ENCODE measurements around the gene GATD1.

GATD1 gene, protein sequence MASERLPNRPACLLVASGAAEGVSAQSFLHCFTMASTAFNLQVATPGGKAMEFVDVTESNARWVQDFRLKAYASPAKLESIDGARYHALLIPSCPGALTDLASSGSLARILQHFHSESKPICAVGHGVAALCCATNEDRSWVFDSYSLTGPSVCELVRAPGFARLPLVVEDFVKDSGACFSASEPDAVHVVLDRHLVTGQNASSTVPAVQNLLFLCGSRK

DNA sequence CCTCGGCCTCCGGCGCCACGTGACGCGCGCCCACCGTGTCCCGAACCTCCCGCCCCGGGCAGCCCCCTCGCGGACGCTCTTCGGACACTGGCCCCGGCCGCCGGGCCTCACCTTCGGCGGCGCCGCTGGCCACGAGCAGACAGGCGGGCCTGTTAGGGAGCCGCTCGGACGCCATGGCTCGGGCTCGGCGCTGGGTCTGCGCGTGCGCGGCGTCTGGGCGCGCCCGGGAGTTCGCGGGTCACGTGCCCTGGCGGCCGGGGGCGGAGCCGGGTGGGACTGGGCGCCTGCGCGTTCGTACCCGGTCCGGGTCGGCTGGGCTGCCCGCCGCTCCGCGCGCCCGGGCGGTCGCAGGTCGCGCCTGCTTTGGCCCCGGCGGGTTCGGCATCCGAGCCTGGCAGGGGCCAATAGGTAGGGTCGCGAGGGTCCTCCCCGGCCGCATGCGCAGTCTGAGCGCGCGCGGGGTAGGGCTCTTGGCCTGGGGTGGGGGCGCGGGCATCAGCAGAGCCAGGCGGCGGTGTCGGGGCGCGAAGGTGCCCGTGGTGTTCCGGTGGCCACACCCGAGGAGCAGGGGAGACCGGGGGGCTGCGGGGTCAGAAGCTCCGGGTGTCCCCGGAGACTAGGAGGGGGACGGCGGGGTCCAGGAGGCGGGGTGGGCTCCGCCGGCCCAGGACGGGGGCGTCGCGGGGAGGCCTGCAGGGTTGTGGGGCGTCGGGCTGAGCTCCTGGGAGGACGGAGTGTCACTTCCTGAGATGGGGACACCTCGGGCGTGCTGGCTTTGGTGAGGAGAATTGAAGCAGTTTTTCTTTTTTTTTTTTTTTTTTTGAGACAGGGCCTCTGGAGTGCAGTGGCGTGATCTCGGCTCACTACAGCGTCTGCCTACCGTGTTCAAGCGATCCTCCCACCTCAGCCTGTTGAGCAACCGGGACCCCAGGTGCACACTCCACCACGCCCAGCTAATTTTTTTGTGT lies at the start of gene GATD1:
GATD1 (minus strand) TSS at position 200 of the 968 bp plus-strand sequence; CDS start at position 175, 25 bp downstream.
- H3K9ac ChIP-seq (ENCODE audit: insufficient read length, low read depth), result peak within 1 kb of the TSS; percentile 99
- H3K4me1 ChIP-seq (ENCODE audit: insufficient read depth, insufficient read length), result peaks cover 50% of the 10 kb centered on the region
- peak; percentile 85 for DNase-seq (ENCODE audit: low read depth, low spot score)

DNA sequence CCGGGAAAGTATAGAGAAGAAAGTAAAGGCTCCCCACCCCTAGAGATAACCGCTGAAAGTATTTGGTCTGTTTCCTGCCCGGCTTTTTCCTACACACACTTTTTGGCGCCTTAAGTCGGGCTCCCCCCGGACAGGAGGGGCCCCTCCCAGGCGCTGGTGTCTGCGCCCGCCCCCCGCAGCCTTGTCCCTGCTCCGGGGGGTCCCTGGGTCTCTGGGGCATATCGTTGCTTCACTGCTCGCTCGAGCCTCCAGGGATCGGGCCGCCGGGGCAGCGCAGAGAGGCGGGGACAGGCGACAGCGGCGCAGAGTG lies 49.5 kb upstream of the GATD1 start:
- H3K27me3 ChIP-seq (ENCODE audit: insufficient read depth, insufficient read length), result peaks cover 64% of the 10 kb centered on the region
- peaks cover 29% of the 10 kb centered on the region for H3K36me3 ChIP-seq (ENCODE audit: insufficient read depth, insufficient read length, low read length)
- peak overlapping the region; percentile 74 for H3K9ac ChIP-seq (ENCODE audit: insufficient read length, low read depth)
- no peak for DNase-seq (ENCODE audit: low read depth, low spot score)
- peak overlapping the region; percentile 28 for H3K4me3 ChIP-seq (ENCODE audit: insufficient read length, low read depth)
- TF ChIP-seq ZNF274 (IDR thresholded peaks at IDR 0.05; ENCODE audit: low read depth, low read length) (no peak), SUZ12 (IDR thresholded peaks at IDR 0.05; ENCODE audit: extremely low read depth, insufficient read depth, insufficient read length) (no peak), YY1 (IDR thresholded peaks at IDR 0.05; ENCODE audit: insufficient read depth, insufficient read length) (no peak)
- peaks cover 33% of the 10 kb centered on the region for H3K4me1 ChIP-seq (ENCODE audit: insufficient read depth, insufficient read length)
- no peaks in the 10 kb centered on the region for H3K9me3 ChIP-seq (ENCODE audit: insufficient read depth, low read length)

More for the DNA sequence above, at the start of gene GATD1:
- TF ChIP-seq YY1 (IDR thresholded peaks at IDR 0.05; ENCODE audit: insufficient read depth, insufficient read length) (no peak), SUZ12 (IDR thresholded peaks at IDR 0.05; ENCODE audit: extremely low read depth, insufficient read depth, insufficient read length) (no peak), ZNF274 (IDR thresholded peaks at IDR 0.05; ENCODE audit: low read depth, low read length) (no peak)
- Histone ChIP-seq H3K36me3 (ENCODE audit: insufficient read depth, insufficient read length, low read length) (peaks cover 65% of the 10 kb centered on the region), H3K9me3 (ENCODE audit: insufficient read depth, low read length) (no peaks in the 10 kb centered on the region), H3K4me3 (ENCODE audit: insufficient read length, low read depth) (peak within 1 kb of the TSS; percentile 96), H3K27me3 (ENCODE audit: insufficient read depth, insufficient read length) (no peaks in the 10 kb centered on the region)

DNA sequence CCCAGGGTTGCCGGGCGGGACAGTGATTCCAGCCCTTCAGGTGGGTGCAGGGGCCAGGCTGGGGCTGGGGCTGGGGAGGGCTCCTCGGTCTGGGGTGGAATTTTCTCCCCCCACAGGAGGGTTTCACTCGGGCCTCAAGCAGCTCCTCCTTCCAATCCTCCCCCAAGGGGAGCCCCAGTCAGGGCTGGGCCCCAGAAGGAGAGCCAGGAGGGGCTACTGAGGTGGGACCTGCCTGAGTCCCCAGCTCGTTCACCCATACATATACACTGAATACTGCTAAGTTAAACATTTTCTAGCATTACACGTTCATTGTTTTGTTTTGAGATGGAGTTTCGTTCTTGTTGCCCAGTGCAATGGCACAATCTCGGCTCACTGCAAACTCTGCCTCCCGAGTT lies 48.9 kb upstream of the GATD1 start:
- Histone ChIP-seq H3K9me3 (ENCODE audit: insufficient read depth, low read length) (no peaks in the 10 kb centered on the region), H3K4me1 (ENCODE audit: insufficient read depth, insufficient read length) (peaks cover 31% of the 10 kb centered on the region), H3K36me3 (ENCODE audit: insufficient read depth, insufficient read length, low read length) (peaks cover 34% of the 10 kb centered on the region), H3K9ac (ENCODE audit: insufficient read length, low read depth) (peak overlapping the region; percentile 38), H3K4me3 (ENCODE audit: insufficient read length, low read depth) (no peak overlapping the region), H3K27me3 (ENCODE audit: insufficient read depth, insufficient read length) (peaks cover 58% of the 10 kb centered on the region)
- no peak for DNase-seq (ENCODE audit: low read depth, low spot score)
- TF ChIP-seq YY1 (IDR thresholded peaks at IDR 0.05; ENCODE audit: insufficient read depth, insufficient read length) (no peak), SUZ12 (IDR thresholded peaks at IDR 0.05; ENCODE audit: extremely low read depth, insufficient read depth, insufficient read length) (no peak), ZNF274 (IDR thresholded peaks at IDR 0.05; ENCODE audit: low read depth, low read length) (no peak)

DNA sequence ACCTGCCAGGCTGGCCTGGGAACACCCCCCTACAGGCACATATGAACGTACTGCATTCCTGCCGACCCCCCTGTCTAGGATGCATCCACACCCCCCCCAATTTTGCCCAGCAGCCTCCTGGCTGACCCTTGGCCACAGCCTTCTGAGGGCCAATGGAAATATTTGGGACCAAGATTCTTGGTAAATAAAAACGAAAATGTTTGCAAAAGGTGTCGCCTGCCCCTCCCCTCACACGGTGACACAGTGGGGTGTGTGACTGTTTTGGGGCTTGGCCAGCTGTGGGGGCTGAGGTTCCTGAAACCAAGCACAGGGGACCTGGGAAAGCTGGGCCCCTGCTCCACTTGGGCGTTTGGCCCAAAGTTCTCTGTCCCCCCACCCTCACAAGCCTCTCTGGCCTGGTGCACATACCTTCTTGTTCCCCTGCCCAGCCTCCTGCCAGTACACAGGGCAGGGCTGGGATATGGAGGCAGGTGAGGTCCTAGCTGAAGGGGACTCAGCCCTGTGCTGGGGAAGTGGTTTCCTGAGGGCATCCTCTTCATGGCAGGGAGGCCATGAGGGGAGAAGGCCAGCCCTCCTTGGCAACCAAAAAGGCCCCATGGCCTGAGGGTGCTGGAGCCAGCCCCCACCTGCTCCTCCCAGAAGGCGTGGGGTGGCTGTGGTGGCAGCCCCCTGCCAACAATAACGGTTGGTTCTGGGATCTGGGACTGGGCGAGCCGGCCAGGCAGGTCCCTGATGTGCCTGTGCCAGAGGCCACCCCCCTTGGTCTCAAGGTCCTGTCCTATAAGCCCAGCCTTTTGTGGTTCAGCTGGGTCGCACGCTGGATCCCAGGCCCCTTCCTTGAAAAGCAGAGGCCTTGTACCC lies 48.3 kb upstream of the GATD1 start:
- Histone ChIP-seq H3K4me3 (ENCODE audit: insufficient read length, low read depth) (no peak overlapping the region), H3K27me3 (ENCODE audit: insufficient read depth, insufficient read length) (peaks cover 58% of the 10 kb centered on the region), H3K36me3 (ENCODE audit: insufficient read depth, insufficient read length, low read length) (peaks cover 39% of the 10 kb centered on the region), H3K9ac (ENCODE audit: insufficient read length, low read depth) (peak overlapping the region; percentile 38), H3K4me1 (ENCODE audit: insufficient read depth, insufficient read length) (peaks cover 37% of the 10 kb centered on the region), H3K9me3 (ENCODE audit: insufficient read depth, low read length) (no peaks in the 10 kb centered on the region)
- no peak for DNase-seq (ENCODE audit: low read depth, low spot score)
- no peak for TF ChIP-seq ZNF274 (IDR thresholded peaks at IDR 0.05; ENCODE audit: low read depth, low read length)

DNA sequence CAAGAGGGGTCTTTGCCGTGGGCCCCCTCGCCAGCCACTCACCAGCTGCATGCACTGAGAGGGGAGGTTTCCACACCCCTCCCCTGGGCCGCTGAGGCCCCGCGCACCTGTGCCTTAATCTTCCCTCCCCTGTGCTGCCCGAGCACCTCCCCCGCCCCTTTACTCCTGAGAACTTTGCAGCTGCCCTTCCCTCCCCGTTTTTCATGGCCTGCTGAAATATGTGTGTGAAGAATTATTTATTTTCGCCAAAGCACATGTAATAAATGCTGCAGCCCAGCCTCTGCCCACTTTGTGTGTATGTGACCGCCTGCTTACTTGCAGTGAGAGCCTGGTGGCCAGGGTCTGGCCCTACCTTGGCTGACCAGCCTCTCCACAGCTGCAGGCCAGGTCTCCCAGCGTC lies 47.7 kb upstream of the GATD1 start:
- Histone ChIP-seq H3K36me3 (ENCODE audit: insufficient read depth, insufficient read length, low read length) (peaks cover 39% of the 10 kb centered on the region), H3K9me3 (ENCODE audit: insufficient read depth, low read length) (no peaks in the 10 kb centered on the region), H3K4me3 (ENCODE audit: insufficient read length, low read depth) (no peak overlapping the region), H3K9ac (ENCODE audit: insufficient read length, low read depth) (no peak overlapping the region), H3K27me3 (ENCODE audit: insufficient read depth, insufficient read length) (peaks cover 55% of the 10 kb centered on the region), H3K4me1 (ENCODE audit: insufficient read depth, insufficient read length) (peaks cover 40% of the 10 kb centered on the region)
- DNase-seq (ENCODE audit: low read depth, low spot score), result no peak
- TF ChIP-seq SUZ12 (IDR thresholded peaks at IDR 0.05; ENCODE audit: extremely low read depth, insufficient read depth, insufficient read length) (no peak), ZNF274 (IDR thresholded peaks at IDR 0.05; ENCODE audit: low read depth, low read length) (no peak), YY1 (IDR thresholded peaks at IDR 0.05; ENCODE audit: insufficient read depth, insufficient read length) (no peak)

DNA sequence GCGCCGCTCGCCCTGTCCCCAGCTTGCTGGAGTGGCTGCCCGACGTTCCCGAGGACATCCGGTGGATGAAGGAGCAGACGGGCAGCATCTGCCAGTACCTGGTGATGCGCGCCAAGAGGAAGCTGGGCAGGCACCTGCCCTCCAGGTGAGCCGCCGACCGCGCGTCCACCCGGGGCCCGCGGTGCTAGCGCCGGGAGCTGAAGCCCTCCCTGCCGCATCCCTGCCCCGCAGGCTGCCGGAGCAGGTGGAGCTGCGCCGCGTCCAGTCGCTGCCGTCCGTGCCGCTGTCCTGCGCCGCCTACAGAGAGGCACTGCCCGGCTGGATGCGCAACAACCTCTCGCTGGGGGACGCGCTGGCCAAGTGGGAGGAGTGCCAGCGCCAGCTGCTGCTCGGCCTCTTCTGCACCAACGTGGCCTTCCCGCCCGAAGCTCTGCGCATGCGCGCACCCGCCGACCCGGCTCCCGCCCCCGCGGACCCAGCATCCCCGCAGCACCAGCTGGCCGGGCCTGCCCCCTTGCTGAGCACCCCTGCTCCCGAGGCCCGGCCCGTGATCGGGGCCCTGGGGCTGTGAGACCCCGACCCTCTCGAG lies 47.1 kb upstream of the GATD1 start:
- H3K4me1 ChIP-seq (ENCODE audit: insufficient read depth, insufficient read length), result peaks cover 36% of the 10 kb centered on the region
- no peaks in the 10 kb centered on the region for H3K9me3 ChIP-seq (ENCODE audit: insufficient read depth, low read length)
- peaks cover 52% of the 10 kb centered on the region for H3K27me3 ChIP-seq (ENCODE audit: insufficient read depth, insufficient read length)
- TF ChIP-seq ZNF274 (IDR thresholded peaks at IDR 0.05; ENCODE audit: low read depth, low read length) (no peak), SUZ12 (IDR thresholded peaks at IDR 0.05; ENCODE audit: extremely low read depth, insufficient read depth, insufficient read length) (no peak), YY1 (IDR thresholded peaks at IDR 0.05; ENCODE audit: insufficient read depth, insufficient read length) (no peak)
- DNase-seq (ENCODE audit: low read depth, low spot score), result no peak
- no peak overlapping the region for H3K4me3 ChIP-seq (ENCODE audit: insufficient read length, low read depth)
- H3K9ac ChIP-seq (ENCODE audit: insufficient read length, low read depth), result no peak overlapping the region
- peaks cover 39% of the 10 kb centered on the region for H3K36me3 ChIP-seq (ENCODE audit: insufficient read depth, insufficient read length, low read length)

All from NT2/D1 (cell line).